Measurements from ENCODE around the gene ST3GAL4. TPM values are rescaled to one million over a fixed set of nuclear protein-coding genes. Genes with fewer than 3 reads are reported as not detected.

ST3GAL4 gene
- total and polyA plus RNA-seq, 10 of the 15 experiments (the other 5 are each of a cell fraction or from before 2014, with no cell fraction given), result 3.8 to 8.1 (median 6.5) TPM; not detected in 2

- POLR2A ChIA-PET, result no interaction called here
- H3K4me1 ChIP-seq (ENCODE audit: control insufficient read depth, insufficient read depth, low read length), result no peaks in the 10 kb centered on the region
- SMC1A ChIA-PET (ENCODE audit: uncharacterized antibody, unreplicated experiment), result interaction anchor here (7.9 kb wide), 1 partner anchor 39 kb away, joined by 79 read pairs; no protein-coding TSS in a partner anchor
- no peak overlapping the region for H3K9ac ChIP-seq (ENCODE audit: control insufficient read depth, insufficient read depth, low read length)
- CTCF ChIA-PET, result interaction anchor here (0.8 to 6.5 kb wide), 10 partner anchors 16 to 903 kb away, joined by 3 to 125 read pairs (median 4); no protein-coding TSS in a partner anchor
- intact Hi-C loops (cut with micrococcal nuclease; ENCODE audit: unreplicated experiment) (loop anchor here (5.0 to 10.0 kb wide), 3 partner anchors 122 to 422 kb away; no protein-coding TSS in a partner anchor), in situ Hi-C loops (cut with MboI) (loop anchor here (10.0 kb wide), 2 partner anchors 542 to 1052 kb away; no protein-coding TSS in a partner anchor)
- BruUV-seq (replicated peaks), result no TSS peak
- H3K4me3 ChIP-seq, result no peak overlapping the region
- TF ChIP-seq ATF7 (IDR thresholded peaks at IDR 0.05; ENCODE audit: low read depth), result no peak
- TF ChIP-seq IKZF2 (IDR thresholded peaks at IDR 0.05), result no peak
- no peak for TF ChIP-seq STAT1 (conservative IDR thresholded peaks at IDR 0.05)
- no peak for TF ChIP-seq HCFC1 (IDR thresholded peaks at IDR 0.05; ENCODE audit: low read length)
- no peak for TF ChIP-seq ZBTB4 (CRISPR knock-in tag; IDR thresholded peaks at IDR 0.05)
- no peak for TF ChIP-seq CREB1 (IDR thresholded peaks at IDR 0.05; ENCODE audit: low read depth)
- no peak for TF ChIP-seq RFX5 (IDR thresholded peaks at IDR 0.05; ENCODE audit: low read depth, low read length)
- TF ChIP-seq STAT3 (IDR thresholded peaks at IDR 0.05; ENCODE audit: low read depth, low read length), result no peak
- no peak for TF ChIP-seq KDM1A (IDR thresholded peaks at IDR 0.05; ENCODE audit: borderline replicate concordance)
- TF ChIP-seq E2F8 (IDR thresholded peaks at IDR 0.05; ENCODE audit: low read depth, partially characterized antibody), result no peak
- no peak overlapping the region for H2AFZ ChIP-seq (ENCODE audit: control insufficient read depth, low read depth, low read length)
- DNase-seq (ENCODE audit: low read depth, low spot score) (no peak), FAIRE-seq (no peak), ATAC-seq (no peak; the same call in 2 of the 3 replicates)
- RAD21 ChIA-PET (ENCODE audit: unreplicated experiment), result interaction anchor here (1.1 to 3.7 kb wide), 2 partner anchors 37 to 43 kb away, joined by 3 to 33 read pairs; no protein-coding TSS in a partner anchor
- no peaks in the 10 kb centered on the region; a peak in 1 of 4 replicates for H3K27me3 ChIP-seq (replicated peaks in 1 of 2; ENCODE audit: control insufficient read depth in 2 of 2, insufficient read depth in 2 of 2, low read length in 1 of 2)
- 10% methylated on average over 13 of the region's 13 CpGs for WGBS (ENCODE audit: insufficient coverage, insufficient replicate concordance, low lambda C conversion rate, missing lambda C conversion rate)
- H3K9me3 ChIP-seq (replicated peaks; ENCODE audit: control insufficient read depth, insufficient read depth, low read length), result no peaks in the 10 kb centered on the region
- no peaks in the 10 kb centered on the region for H4K20me1 ChIP-seq (ENCODE audit: control insufficient read depth, insufficient read depth)
- H3K27ac ChIP-seq (ENCODE audit: control insufficient read depth, insufficient read depth), result no peak overlapping the region
- no peaks in the 10 kb centered on the region for H3K36me3 ChIP-seq (ENCODE audit: control insufficient read depth in 2 of 2, insufficient read depth in 2 of 2, low read length in 1 of 2)
- H3K79me2 ChIP-seq (ENCODE audit: control insufficient read depth, insufficient read depth, low read length), result no peaks in the 10 kb centered on the region
- no peak overlapping the region for H3K4me2 ChIP-seq (ENCODE audit: control insufficient read depth, insufficient read depth)
Observed at GRCh38 chr11:126443120-126443519, 87.6 kb downstream of the ST3GAL4 start.

Measured in GM12878 (cell line).